ENCODE results near the gene RAD51B. TPM values are rescaled to one million over a fixed set of nuclear protein-coding genes. Genes with fewer than 3 reads are reported as not detected.

The RAD51B gene
- total RNA-seq, 6 experiments from 2014 or later, result 2.7 to 5.8 (median 4.3) TPM

DNA sequence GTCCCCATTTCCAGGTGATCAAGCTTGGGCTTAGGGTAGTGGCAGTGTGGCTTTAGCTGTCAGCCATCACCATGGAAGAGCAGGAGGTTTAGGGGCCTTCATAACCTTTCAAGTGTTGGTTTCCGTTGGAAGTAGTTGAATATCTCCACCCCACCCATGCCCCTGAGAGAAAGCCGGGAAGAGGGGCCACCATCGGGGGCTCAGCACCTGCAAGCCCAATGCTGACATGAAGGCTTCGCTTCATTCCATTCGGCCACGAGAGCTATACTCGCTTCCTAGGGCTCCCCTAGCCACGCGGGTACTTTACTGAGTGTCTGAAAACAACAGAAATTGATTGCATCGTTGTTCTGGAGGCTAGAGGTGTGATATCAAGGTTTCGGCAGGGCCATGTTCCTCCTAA lies 738.5 kb downstream of the RAD51B start:
- ATAC-seq, result no peak

DNA sequence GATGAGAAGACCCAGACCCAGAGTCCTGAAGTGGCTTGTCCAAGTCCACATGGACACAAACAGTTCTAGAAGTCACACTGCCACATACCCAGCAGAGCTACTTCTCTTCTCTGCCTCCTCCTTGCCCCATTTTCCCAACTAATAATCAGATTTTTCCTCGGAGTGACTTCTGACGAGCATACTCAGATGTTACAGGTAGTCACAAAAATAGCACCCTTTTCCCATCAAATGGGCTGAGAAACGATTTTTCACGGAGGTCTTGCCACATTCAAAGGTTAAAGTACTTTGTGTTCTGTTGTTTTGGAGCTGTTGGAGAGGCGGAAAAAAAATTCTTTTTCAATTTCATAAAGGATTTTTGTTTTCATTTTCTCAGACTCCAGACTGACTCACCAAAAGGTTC lies 740.4 kb downstream of the RAD51B start:
- no peaks in the 10 kb centered on the region for H3K36me3 ChIP-seq
- TF ChIP-seq POLR2A (IDR thresholded peaks at IDR 0.05), result peak; percentile 72
- TF ChIP-seq, protein P1, sequence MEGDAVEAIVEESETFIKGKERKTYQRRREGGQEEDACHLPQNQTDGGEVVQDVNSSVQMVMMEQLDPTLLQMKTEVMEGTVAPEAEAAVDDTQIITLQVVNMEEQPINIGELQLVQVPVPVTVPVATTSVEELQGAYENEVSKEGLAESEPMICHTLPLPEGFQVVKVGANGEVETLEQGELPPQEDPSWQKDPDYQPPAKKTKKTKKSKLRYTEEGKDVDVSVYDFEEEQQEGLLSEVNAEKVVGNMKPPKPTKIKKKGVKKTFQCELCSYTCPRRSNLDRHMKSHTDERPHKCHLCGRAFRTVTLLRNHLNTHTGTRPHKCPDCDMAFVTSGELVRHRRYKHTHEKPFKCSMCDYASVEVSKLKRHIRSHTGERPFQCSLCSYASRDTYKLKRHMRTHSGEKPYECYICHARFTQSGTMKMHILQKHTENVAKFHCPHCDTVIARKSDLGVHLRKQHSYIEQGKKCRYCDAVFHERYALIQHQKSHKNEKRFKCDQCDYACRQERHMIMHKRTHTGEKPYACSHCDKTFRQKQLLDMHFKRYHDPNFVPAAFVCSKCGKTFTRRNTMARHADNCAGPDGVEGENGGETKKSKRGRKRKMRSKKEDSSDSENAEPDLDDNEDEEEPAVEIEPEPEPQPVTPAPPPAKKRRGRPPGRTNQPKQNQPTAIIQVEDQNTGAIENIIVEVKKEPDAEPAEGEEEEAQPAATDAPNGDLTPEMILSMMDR (IDR thresholded peaks at IDR 0.05), result no peak
- intact Hi-C loops (cut with DNase I), result no loop called here
- 33% methylated on average over 5 of the region's 5 CpGs for WGBS (ENCODE audit: insufficient coverage, low coverage, low lambda C conversion rate, missing lambda C conversion rate)
- H3K27ac ChIP-seq, result peak overlapping the region; percentile 79 to 91 (median 82)
- H3K4me1 ChIP-seq, result peaks cover 2 to 48% (median 24%) of the 10 kb centered on the region in 4 donors
- H3K4me3 ChIP-seq, result peak overlapping the region; percentile 30 to 54 (median 53)
- ATAC-seq (peak; percentile 4 to 54 (median 14)), DNase-seq (peak in 1 of 3 donors; percentile 47)
- no peaks in the 10 kb centered on the region for H3K9me3 ChIP-seq
- H3K27me3 ChIP-seq, result no peaks in the 10 kb centered on the region

More for the DNA sequence above, 738.5 kb downstream of the RAD51B start:
- H3K27ac ChIP-seq, result no peak overlapping the region
- intact Hi-C loops (cut with DNase I), result no loop called here
- no peak for DNase-seq
- H3K27me3 ChIP-seq, result no peaks in the 10 kb centered on the region
- H3K4me3 ChIP-seq, result peak overlapping the region in 1 of 3 donors; percentile 53
- peaks cover 0 to 30% (median 14%) of the 10 kb centered on the region in 4 donors for H3K4me1 ChIP-seq
- no peaks in the 10 kb centered on the region for H3K36me3 ChIP-seq
- no peaks in the 10 kb centered on the region for H3K9me3 ChIP-seq
- TF ChIP-seq, protein P1 (IDR thresholded peaks at IDR 0.05), result no peak
- no peak for TF ChIP-seq POLR2A (IDR thresholded peaks at IDR 0.05)
- WGBS (ENCODE audit: insufficient coverage, low coverage, low lambda C conversion rate, missing lambda C conversion rate), result 96% methylated on average over 11 of the region's 11 CpGs

DNA sequence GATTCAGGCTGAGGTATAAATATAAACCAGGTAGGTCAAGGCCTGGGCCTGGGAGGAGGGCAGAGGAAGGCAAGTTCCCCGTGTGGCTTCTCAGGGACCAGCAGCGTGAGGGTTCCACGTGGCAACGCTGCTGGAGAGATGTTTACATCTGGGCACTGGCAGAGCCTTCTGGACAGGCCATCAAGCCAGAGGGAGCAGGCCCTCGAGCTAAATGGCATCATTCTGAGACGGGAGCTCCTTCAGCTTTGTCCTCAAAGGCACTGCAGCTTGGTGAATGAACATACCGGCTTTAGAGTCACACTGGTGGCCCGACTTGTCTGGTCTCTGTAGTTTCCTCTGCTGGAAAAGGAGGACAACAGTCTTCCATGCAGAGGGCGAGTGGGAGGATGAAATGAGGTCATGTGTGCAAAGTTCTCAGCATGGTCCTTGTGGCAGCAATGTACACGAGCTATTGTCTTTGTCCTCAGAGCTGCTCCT lies 742.0 kb downstream of the RAD51B start:
- H3K27ac ChIP-seq, result peak overlapping the region; percentile 79 to 91 (median 82)
- 38% methylated on average over 10 of the region's 10 CpGs for WGBS (ENCODE audit: insufficient coverage, low coverage, low lambda C conversion rate, missing lambda C conversion rate)

DNA sequence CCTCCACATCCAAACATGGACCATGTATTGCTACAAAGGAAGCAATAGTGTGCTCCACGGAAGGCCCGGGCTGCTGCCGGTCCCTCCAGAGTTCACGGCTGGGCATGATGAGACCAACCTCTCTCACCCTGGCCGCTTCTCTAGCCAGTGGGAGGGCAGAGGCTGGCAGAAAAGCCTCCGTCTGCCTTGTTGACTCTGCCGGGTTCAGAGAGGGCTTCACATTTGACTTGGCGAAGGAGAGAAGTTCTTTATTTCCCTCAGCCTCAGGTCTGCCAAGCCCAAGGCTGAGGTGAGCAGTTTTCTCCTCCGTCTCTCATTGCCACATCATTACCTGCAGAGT lies 743.3 kb downstream of the RAD51B start:
- peaks cover 2 to 70% (median 30%) of the 10 kb centered on the region in 4 donors for H3K4me1 ChIP-seq
- H3K27ac ChIP-seq, result peak overlapping the region; percentile 71 to 91 (median 82)

More for the DNA sequence above, 742.0 kb downstream of the RAD51B start:
- peaks cover 2 to 65% (median 31%) of the 10 kb centered on the region in 4 donors for H3K4me1 ChIP-seq
- no peaks in the 10 kb centered on the region for H3K36me3 ChIP-seq
- no peaks in the 10 kb centered on the region for H3K27me3 ChIP-seq
- ATAC-seq (peak; percentile 16 to 45 (median 32)), DNase-seq (peak in 1 of 3 donors; percentile 57)
- no peak overlapping the region for H3K4me3 ChIP-seq
- TF ChIP-seq POLR2A (IDR thresholded peaks at IDR 0.05), result peak; percentile 39
- TF ChIP-seq, protein P1 (IDR thresholded peaks at IDR 0.05), result no peak
- intact Hi-C loops (cut with DNase I), result no loop called here
- no peaks in the 10 kb centered on the region for H3K9me3 ChIP-seq

More for the DNA sequence above, 743.3 kb downstream of the RAD51B start:
- H3K9me3 ChIP-seq, result no peaks in the 10 kb centered on the region
- peak overlapping the region in 1 of 3 donors; percentile 14 for H3K4me3 ChIP-seq
- ATAC-seq, result peak; percentile 24 to 76 (median 64)
- TF ChIP-seq POLR2A (IDR thresholded peaks at IDR 0.05), result no peak
- TF ChIP-seq, protein P1 (IDR thresholded peaks at IDR 0.05), result no peak
- peak in 2 of 3 donors; percentile 87 to 90 for DNase-seq
- no peaks in the 10 kb centered on the region for H3K36me3 ChIP-seq
- WGBS (ENCODE audit: insufficient coverage, low coverage, low lambda C conversion rate, missing lambda C conversion rate), result 23% methylated on average over 3 of the region's 9 CpGs
- no peaks in the 10 kb centered on the region for H3K27me3 ChIP-seq
- intact Hi-C loops (cut with DNase I), result no loop called here
